NCI-H2171 (cell line): ENCODE results near the gene ZSCAN5B.
"Not testable (repeated sequence)": the region's sequence is repeated elsewhere in the genome, so short reads cannot be mapped to it uniquely, and the experiment has no call there.

Experiments used
- DNase-seq: peaks from one replicate; lab custom pipeline; 2025; lab: John Stamatoyannopoulos, UW

Gene ZSCAN5B

DNA sequence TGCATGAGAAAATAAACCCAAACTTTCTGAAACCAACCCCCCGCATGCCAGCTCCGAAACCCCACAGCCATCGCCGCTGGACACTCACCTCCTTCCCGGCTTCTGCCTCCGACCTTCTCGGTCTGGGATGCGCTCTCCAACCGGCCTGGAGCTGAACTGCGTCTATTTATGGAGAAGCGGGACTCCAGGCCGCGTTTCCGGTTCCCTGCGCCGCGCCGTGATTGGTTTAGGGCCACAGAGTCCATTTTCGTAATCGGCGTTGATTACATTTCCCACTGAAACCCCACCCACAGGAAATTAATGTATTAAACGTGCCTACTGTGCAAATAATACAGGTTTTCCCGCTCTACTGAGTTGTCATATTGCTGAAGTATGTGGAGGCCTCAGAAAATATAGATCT, at the start of gene ZSCAN5B:
ZSCAN5B (minus strand) TSS at position 138 of the 400 bp plus-strand sequence. CDS start 4,731 bp downstream, outside the sequence.
- DNase-seq = not testable (repeated sequence)

DNA sequence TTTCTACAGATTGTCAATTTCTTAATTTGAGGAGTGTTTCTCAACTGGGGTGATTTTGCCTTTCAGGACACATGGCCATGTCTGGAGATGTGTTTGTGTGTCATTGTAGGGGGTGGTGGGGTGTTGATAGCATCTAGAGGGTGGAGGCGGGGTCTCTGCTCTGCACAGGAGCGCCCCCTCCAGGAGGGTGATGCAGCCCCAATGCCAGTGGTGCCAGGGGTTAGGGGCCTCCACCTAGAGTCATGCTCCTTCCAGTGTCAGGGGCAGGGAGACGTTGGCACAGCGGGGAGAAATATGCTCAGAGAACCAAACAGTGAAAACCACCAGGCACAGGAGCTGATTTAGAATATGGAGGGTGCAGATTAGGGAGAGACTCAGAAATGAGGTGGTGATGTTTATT, 48.2 kb upstream of the ZSCAN5B start:
- not testable (repeated sequence) for DNase-seq

- DNase-seq = no peak
Measured at GRCh38 chr19:56245121-56245740, 47.6 kb upstream of the ZSCAN5B start.

GRCh38 chr19:56223481-56223880, 25.9 kb upstream of the ZSCAN5B start:
- no peak for DNase-seq

- DNase-seq = no peak
Measured at GRCh38 chr19:56222901-56223300, 25.3 kb upstream of the ZSCAN5B start.

DNA sequence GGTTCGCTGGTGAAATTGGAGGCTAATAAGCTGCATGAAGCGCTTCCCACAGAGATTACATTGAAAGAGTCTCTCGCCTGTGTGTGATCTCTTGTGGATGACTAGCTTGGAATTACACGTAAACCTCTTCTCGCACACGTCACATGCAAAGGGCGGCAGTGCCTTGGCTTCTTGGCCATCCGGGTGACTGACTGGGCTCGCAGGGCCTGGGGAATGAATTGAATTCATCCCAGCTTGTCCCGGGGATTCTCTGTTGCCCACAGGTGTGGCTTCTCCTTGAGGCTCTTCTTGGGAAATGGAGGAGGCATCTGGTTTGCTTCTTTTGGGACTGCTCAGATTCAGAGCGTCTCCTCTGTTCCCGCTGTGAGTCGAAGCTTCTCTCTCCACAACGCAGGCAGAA, 24.3 kb upstream of the ZSCAN5B start:
- DNase-seq = no peak

GRCh38 chr19:56221442-56221841, 23.9 kb upstream of the ZSCAN5B start:
- not testable (repeated sequence) for DNase-seq

GRCh38 chr19:56218961-56219360, 21.4 kb upstream of the ZSCAN5B start:
- no peak for DNase-seq

GRCh38 chr19:56217039-56217949, 19.7 kb upstream of the ZSCAN5B start:
- DNase-seq = no peak

DNA sequence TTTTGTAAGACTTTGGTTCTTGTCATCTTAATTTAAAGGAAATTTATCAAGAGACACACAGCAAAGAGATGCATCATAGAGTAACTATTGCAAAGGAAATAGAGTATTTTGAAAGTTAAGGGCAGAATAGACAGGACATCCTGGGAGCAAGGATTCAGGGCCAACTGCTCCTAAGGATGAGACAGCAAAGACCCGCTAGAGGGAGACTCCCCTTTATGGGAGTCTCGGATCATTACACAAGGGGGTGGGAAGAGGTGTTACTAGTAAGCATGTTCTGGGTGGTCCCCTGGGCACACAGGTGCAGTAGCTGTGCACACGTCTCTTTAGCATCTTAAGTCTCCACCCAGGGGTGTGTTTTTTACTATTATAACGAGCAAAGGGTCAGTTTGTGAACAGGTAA, 14.1 kb upstream of the ZSCAN5B start:
- no peak for DNase-seq

- DNase-seq = not testable (repeated sequence)
Measured at GRCh38 chr19:56210036-56210435, 12.5 kb upstream of the ZSCAN5B start.

GRCh38 chr19:56209091-56209490, 11.5 kb upstream of the ZSCAN5B start:
- DNase-seq = no peak

- DNase-seq = not testable (repeated sequence)
Measured at GRCh38 chr19:56207581-56207980, 10.0 kb upstream of the ZSCAN5B start.

DNA sequence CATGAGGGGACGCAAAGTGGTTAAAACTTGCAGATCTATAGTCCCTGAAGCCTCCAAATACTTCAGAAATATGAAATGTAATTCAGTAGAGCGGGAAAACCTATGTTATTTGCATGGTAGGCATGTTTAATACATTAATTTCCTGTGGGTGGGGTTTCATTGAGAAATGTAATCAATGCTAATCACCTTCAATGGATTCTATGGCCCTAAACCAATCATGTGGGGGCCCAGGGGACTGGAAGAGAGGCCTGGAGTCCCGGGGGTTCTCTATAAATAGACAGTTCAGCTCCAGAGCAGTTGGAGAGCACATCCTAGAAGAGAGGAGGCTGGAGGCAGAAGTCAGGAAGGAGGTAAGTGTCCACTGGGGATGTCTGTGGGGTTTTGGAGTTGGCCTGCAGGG, 4.4 kb upstream of the ZSCAN5B start, which contains the start of gene ZSCAN5C:
ZSCAN5C (plus strand) TSS at position 301 of the 400 bp plus-strand sequence. CDS start 3,641 bp downstream, outside the sequence.
- no peak for DNase-seq

DNA sequence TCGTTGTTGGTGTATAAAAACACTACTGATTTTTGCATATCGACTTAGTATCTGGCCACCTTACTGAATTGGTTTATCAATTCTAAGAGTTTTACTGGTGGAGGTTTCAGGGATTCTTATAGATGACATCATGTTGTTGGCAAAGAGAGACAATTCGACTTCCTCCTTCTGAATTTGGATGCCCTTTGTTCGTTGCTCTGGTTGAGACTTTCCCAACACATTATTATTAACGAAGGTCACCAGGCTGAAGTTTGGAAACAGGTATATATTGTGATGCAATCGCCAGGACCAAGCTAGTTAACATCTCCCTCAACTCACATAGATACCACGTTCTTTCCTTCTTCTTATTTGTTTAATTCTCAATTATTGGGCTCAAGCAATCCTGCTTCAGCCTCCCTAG, 2.1 kb upstream of the ZSCAN5B start:
- no peak for DNase-seq

DNA sequence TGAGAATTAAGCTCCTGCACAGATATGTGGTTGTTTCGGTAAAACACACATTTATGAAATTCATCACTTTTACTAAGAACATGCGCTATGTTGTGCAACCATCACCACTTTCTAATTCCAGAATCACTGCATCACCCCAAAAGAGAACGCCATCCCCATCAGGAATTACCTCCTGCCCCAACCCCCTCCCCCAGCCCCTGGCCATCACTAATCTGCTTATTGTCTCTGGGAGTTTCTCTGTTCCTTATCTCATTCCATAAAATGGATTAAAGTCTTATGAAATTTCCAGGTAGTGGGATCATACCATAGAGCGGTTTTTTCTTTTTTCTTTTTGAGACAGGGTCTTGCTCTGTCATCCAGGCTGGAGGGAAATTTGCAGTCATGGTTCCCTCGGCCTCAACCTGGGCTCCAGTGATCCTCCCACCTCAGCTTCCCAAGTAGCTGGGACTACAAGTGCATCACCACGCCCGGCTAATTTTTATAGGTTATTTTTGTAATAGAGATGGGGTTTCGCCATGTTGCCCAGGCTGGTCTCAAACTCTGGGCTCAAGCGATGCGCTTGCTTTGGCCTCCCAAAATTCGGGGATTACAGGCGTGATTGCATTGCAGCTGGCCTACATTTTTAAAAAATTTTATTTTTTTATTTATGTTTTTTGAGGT, 3.5 kb downstream of the ZSCAN5B start:
- DNase-seq = no peak

- no peak for DNase-seq
Measured at GRCh38 chr19:56191711-56192110, 5.9 kb downstream of the ZSCAN5B start.

- DNase-seq = no peak
Measured at GRCh38 chr19:56191115-56191514, 6.5 kb downstream of the ZSCAN5B start.

GRCh38 chr19:56189785-56190184, 7.8 kb downstream of the ZSCAN5B start:
- DNase-seq = no peak

GRCh38 chr19:56177564-56178243, 19.9 kb downstream of the ZSCAN5B start:
- no peak for DNase-seq

DNA sequence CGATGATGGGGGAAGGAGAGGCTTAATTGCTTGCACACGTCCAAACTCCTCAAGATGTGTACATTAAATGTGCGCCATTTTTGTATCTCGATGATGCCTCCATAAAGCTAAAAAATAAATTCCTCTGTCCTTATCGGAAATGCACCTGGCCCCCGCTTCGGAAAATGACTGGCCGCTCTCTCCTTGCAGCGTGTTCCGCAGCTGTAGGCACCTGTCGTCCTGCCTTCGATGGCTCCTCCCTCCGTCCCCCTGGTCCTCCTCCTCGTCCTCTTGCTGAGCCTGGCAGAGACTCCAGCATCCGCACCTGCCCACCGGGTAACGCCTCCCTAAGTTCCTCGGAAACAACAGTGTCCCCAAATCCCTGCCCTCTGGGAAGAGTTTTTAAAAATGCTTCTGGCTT, 20.7 kb downstream of the ZSCAN5B start:
- no peak for DNase-seq

- DNase-seq = not testable (repeated sequence)
Measured at GRCh38 chr19:56176310-56176709, 21.3 kb downstream of the ZSCAN5B start.
